Ascending aorta (tissue), 2 donors: ENCODE results near the gene HNRNPAB. TPM values are rescaled to one million over a fixed set of nuclear protein-coding genes. Genes with fewer than 3 reads are reported as not detected.

ENCODE experiments used
- DNase-seq, 2 donors: peaks; one replicate each; pipeline ENCODE4 v3.0.0-alpha.2; 2019; ENCODE audit warnings: low spot score in 2 of 2
- H3K27ac ChIP-seq, 2 donors: fragments of 200-600 bp; sonication (generic); one replicate each; pipeline ENCODE4 v1.5.1; 2016 to 2017; ENCODE audit warnings: mild to moderate bottlenecking in 1 of 2
- H3K27me3 ChIP-seq: fragments of 200-600 bp; sonication (generic); one replicate; pipeline ENCODE4 v1.5.1; 2017
- H3K36me3 ChIP-seq, 2 donors: fragments of 200-600 bp; sonication (generic); one replicate each; pipeline ENCODE4 v1.5.1; 2016
- H3K4me1 ChIP-seq, 2 donors: fragments of 200-600 bp; sonication (generic); one replicate each; pipeline ENCODE4 v1.5.1; 2016 to 2017; ENCODE audit warnings: mild to moderate bottlenecking in 1 of 2
- H3K4me3 ChIP-seq, 2 donors: fragments of 200-600 bp; sonication (generic); one replicate each; pipeline ENCODE4 v1.5.1; 2016 to 2017; ENCODE audit warnings: mild to moderate bottlenecking in 1 of 2
- H3K9me3 ChIP-seq, 2 donors: fragments of 200-600 bp; sonication (generic); one replicate each; pipeline ENCODE4 v1.5.1; 2016
- intact Hi-C: fragments of 100-400 bp; cut with DNase I; formaldehyde crosslinking; loops from one replicate; pipeline ENCODE4 v1.15.1; 2023
- total RNA-seq: library from RNA; depleted of rRNA; stranded (reverse); fragments of >200 nt; gene quantifications from one replicate; pipeline ENCODE4 v1.1.0, GENCODE V29; 2016
- TF ChIP-seq, protein P1 (sequence below), 3 experiments: fragments of 200-600 bp in 2 of 3; fragments of 450-650 bp in 1 of 3; sonication (generic) in 2 of 3; IDR thresholded peaks; one replicate each; pipeline ENCODE4 v1.5.1; 2016 to 2019; ENCODE audit warnings: antibody characterized with exemption in 3 of 3, mild to moderate bottlenecking in 1 of 3, moderate library complexity in 1 of 3

Gene HNRNPAB
- total RNA-seq, 1 donor from 2014 or later, result 99.2 TPM

DNA sequence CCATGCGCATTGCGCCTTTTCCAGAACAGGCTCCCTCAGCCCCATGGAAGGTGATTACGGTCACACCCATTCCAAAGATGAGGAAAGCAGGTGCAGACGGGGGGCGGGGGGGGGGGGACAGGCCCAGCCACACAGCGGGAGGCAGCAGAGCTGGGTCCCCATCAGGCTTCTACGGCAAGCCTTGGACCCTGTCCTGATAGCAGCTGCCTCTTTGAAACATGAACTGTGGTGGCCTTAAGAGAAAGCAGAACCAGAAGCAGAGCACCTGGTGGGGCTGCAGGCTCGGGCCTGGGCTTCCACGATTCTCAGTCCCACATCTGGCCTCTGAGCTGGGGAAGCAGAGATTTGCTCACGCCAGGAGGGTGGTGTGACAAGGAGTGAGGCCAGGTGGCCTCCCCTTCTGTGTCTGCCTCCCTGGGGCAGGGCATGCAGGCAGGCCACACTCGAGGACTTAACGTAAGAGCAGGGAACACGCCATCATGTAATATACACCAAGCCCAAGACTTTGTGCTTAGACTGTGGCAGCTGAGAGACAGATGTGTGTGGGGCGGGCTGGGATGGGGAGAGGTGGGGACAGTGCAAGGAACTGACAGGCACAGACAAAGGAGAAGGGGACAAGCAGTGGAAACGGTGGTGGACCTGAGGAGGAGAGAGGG lies 42.4 kb downstream of the HNRNPAB start:
- Histone ChIP-seq H3K36me3 (no peaks in the 10 kb centered on the region), H3K27me3 (no peaks in the 10 kb centered on the region), H3K4me1 (no peaks in the 10 kb centered on the region), H3K4me3 (no peak overlapping the region), H3K9me3 (no peaks in the 10 kb centered on the region), H3K27ac (no peak overlapping the region)
- TF ChIP-seq, protein P1, sequence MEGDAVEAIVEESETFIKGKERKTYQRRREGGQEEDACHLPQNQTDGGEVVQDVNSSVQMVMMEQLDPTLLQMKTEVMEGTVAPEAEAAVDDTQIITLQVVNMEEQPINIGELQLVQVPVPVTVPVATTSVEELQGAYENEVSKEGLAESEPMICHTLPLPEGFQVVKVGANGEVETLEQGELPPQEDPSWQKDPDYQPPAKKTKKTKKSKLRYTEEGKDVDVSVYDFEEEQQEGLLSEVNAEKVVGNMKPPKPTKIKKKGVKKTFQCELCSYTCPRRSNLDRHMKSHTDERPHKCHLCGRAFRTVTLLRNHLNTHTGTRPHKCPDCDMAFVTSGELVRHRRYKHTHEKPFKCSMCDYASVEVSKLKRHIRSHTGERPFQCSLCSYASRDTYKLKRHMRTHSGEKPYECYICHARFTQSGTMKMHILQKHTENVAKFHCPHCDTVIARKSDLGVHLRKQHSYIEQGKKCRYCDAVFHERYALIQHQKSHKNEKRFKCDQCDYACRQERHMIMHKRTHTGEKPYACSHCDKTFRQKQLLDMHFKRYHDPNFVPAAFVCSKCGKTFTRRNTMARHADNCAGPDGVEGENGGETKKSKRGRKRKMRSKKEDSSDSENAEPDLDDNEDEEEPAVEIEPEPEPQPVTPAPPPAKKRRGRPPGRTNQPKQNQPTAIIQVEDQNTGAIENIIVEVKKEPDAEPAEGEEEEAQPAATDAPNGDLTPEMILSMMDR (IDR thresholded peaks at IDR 0.05), result no peak
- no peak for DNase-seq
- intact Hi-C loops, result no loop called here

DNA sequence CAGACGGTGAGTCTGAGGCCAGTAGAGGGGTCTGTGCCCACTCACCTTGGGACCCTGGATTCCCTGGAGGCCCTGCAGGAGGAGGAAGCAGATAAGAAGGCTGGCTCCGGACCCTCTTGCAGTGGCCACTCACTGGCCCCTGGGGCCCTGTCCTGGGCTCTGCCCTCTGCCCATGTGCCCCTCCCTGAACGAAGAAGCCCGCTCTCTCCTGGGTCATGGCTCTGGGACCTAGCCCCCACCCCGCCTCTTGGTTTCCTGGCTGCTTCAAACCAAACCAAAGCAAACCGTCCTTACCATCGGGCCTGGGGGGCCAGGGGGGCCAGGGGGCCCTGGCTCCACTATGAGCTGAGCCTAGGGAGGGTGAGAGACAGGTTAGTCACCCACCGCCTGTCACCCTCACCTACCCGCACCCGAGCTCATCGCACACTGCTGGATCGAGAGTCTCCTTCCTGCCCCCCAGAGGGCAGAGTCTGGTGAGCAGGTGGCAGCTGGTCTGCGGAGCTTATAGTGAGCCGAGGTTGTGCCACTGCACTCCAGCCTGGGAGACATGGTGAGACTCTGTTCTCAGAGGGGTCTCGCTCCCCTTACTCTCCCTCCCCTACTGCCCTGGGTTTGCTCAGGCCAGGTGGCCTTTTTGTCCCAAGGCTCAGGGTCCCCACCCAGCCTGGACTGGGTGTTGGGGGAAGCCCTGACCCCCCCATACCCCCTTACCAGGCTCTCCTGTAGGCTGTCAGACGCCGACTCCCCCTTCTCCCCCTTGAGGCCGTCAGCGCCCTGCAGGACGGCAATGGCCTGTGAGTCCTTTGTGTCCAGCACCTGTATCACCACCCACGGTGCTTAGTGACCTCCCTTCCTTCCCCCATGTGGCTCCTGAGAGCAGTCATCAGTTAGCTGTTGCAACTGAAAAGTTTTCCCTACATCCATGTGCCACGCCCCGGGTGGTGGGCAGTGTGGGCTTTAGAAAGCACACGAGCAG lies 43.4 kb downstream of the HNRNPAB start:
- Histone ChIP-seq H3K27ac (no peak overlapping the region), H3K36me3 (no peaks in the 10 kb centered on the region), H3K4me1 (no peaks in the 10 kb centered on the region), H3K27me3 (no peaks in the 10 kb centered on the region), H3K9me3 (no peaks in the 10 kb centered on the region), H3K4me3 (no peak overlapping the region)
- no peak for DNase-seq
- TF ChIP-seq, protein P1 (IDR thresholded peaks at IDR 0.05), result no peak
- intact Hi-C loops, result no loop called here

DNA sequence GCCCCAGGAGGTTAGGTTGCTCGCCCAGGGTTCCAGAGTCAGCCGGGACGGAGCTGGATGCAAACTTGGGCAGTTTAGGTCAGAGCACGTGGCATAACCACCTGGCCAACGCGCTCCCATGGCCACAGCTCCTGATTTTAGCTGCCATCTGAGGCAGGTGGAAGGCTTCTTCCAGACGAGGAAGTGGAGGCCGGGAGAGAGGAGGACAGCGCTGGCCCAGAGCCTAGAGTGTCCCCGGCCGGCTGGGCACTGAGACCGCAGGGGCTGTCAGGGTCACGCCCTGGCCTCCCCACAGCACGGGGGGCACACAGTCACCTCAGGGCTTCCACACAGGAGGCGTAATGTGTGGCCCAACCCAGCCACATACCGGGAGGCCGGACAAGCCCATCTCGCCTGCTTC lies 44.4 kb downstream of the HNRNPAB start:
- no peaks in the 10 kb centered on the region for H3K36me3 ChIP-seq
- no peak for DNase-seq
- no peak overlapping the region for H3K4me3 ChIP-seq
- H3K4me1 ChIP-seq, result no peaks in the 10 kb centered on the region
- no peaks in the 10 kb centered on the region for H3K27me3 ChIP-seq
- no peak overlapping the region for H3K27ac ChIP-seq
- intact Hi-C loops, result no loop called here
- H3K9me3 ChIP-seq, result no peaks in the 10 kb centered on the region
- TF ChIP-seq, protein P1 (IDR thresholded peaks at IDR 0.05), result no peak

DNA sequence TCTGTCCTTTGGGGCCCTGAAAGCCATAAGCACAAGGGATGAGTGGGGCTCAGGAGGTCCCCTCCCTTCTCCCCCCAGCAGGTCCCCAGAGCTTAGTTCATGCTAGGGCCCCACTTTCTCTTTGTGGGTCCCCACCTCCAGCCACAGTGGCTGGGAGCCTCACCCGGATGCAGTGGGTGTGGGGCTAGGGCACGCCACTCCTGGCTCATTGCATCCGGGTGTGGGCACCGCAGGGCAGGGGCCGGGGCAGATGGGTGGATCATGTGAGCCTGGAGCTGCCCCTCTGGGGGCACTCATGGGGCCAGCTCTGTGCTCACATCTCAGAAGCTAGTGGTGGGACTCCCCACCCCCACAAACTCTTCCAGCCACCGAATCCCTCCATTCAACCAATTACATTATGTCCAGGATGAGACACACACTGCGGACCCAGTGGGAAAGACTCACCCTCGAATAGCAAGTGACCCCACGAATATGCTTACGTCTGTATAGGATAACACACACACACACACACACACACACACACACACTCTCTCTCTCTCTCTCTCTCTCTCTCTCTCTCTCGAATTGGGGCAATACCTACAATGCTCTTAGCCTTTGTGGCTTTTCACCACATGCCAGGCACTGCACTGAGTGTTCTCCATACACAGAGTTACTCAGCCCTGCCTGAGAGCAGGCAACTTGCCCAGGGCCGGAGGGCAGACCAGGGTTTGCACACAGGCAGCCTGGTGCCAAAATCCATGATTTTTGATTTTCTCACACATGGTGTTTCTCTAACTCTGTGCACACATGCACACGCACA lies 45.1 kb downstream of the HNRNPAB start:
- TF ChIP-seq, protein P1 (IDR thresholded peaks at IDR 0.05), result no peak
- no peaks in the 10 kb centered on the region for H3K27me3 ChIP-seq
- H3K27ac ChIP-seq, result no peak overlapping the region
- H3K36me3 ChIP-seq, result no peaks in the 10 kb centered on the region
- no peaks in the 10 kb centered on the region for H3K9me3 ChIP-seq
- no peaks in the 10 kb centered on the region for H3K4me1 ChIP-seq
- no peak overlapping the region for H3K4me3 ChIP-seq
- no peak for DNase-seq
- intact Hi-C loops, result no loop called here

DNA sequence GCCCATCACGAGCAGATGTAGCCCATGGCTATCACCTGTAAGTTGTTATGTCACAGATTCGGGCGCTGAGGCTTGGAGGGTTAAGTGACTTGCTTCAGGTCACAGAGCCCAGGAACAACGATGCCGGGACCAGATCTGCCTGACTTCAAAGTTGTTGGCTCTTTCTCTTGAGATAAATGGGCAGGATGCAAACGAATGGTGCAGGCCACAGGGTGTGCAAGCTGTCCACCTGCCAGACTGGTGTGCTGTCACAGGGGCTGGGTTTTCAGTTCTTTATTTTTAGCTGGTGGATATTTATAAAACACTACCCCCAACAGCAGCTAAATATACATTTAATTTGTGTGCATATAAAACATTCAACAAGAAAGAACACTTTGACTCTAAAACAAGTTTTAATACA lies 45.9 kb downstream of the HNRNPAB start:
- no peaks in the 10 kb centered on the region for H3K27me3 ChIP-seq
- intact Hi-C loops, result no loop called here
- no peaks in the 10 kb centered on the region for H3K4me1 ChIP-seq
- H3K36me3 ChIP-seq, result no peaks in the 10 kb centered on the region
- TF ChIP-seq, protein P1 (IDR thresholded peaks at IDR 0.05), result no peak
- H3K27ac ChIP-seq, result no peak overlapping the region
- no peak overlapping the region for H3K4me3 ChIP-seq
- no peaks in the 10 kb centered on the region for H3K9me3 ChIP-seq
- DNase-seq, result no peak
